Femur (tissue), 1 donor: ENCODE data around the gene KDM4B.

Experiments
- DNase-seq: peaks from one replicate; pipeline ENCODE4 v3.0.0-alpha.2; 2017

The KDM4B gene

DNA sequence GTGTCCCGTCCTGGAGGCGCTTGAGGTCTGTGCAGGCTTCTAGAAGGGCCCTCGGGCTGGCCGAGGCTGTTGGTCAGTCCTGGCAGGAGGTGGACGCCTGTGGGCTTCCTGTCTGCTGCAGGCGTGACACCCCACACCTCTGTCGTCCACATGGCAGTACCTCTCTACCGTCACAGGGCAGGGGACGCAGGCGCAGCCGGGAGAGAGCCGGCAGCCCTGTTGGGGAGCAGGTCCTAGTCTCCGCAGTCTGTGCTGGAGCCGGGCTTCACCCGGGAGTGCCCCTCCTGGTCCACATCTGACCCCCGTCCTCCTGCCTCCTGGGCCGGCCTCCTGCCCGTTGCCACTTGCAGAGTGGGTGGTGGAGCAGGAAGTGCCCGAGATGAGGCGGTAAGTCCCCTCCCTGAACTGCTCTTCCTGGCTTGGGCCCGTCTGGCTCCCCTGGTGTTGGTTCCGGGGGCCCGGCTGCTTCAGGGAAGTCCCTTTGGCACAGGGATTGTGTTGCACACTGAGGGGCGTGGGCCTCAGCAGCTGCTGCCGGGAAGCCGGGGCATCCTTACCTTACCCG is 106.0 kb downstream of the KDM4B start:
- no peak for DNase-seq

DNA sequence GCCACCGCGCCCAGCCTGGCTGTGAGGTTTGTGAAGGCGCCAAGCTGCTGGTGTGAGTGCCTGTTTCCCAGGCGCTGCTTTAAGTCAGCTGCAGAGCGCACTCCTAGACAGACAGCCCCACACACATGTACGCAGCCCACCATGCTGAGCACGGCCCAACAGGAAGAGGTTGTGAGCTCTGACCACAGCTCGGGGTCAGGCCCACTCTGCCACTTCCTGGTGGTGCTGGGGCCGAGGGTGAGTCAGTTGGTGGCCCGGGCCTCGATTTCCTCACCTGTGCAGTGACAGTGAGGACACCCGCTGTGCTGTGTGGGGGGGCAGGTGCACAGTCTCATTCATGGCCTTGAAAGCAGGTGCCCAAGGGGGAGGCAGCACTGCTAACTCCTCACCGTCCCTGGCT is 106.7 kb downstream of the KDM4B start:
- DNase-seq = no peak

DNA sequence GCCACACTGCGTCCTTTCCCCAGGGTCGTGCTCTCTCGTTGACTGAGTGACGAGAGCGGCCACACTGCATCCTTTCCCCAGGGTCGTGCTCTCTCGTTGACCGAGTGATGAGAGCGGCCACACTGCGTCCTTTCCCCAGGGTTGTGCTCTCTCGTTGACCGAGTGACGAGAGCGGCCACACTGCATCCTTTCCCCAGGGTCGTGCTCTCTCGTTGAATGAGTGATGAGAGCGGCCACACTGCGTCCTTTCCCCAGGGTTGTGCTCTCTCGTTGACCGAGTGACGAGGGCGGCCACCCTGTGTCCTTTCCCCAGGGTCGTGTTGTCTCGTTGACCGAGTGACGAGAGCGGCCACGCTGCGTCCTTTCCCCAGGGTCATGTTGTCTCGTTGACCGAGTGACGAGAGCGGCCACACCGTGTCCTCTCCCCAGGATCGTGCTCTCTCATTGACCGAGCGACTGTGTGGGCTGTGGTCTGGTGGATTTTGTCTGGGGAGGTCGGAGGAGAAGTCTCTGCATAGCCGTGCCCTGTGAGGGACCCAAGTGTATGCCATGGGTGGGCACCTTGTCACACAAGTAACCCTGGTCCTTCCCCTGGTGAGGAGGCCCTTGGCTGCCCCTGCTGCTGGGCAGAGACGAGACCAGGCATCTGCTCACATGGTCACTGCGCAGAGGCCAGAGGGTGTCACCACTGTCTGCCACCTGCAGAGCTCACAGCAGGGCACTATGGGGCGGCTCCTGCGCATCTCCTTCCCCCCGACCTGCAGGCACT is 107.7 kb downstream of the KDM4B start:
- DNase-seq = no peak

DNA sequence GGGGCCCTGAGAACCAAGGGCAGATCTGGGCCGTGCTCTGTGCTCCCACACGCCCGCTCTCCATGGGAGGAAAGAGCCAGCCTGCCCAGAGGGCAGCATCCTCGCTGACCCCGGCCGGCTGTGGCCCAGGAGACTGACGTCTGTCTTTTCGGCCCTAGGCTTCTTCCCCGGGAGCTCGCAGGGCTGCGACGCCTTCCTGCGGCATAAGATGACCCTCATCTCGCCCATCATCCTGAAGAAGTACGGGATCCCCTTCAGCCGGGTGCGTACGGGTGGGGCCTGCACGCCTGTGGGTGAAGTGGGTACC is 108.2 kb downstream of the KDM4B start:
- no peak for DNase-seq

DNA sequence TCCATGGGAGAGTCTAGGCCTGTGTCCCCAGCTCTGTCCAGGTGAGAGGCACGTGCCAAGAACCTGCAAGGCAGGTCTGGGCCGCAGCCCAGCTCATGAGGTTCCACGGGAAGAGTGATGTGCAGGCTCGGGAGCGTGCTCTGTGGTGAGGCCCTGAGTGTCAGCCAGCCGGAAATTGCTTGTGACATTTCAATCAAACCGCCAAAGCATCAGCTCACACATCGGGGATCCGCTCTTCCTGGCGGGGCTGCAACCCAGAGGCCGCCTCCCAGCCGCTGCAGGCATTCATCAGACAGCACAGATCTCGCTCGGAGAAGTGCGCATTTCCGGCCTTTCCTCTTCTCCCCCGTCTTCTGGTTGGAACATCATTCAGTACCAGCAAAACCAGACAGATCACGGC is 109.3 kb downstream of the KDM4B start:
- no peak for DNase-seq

DNA sequence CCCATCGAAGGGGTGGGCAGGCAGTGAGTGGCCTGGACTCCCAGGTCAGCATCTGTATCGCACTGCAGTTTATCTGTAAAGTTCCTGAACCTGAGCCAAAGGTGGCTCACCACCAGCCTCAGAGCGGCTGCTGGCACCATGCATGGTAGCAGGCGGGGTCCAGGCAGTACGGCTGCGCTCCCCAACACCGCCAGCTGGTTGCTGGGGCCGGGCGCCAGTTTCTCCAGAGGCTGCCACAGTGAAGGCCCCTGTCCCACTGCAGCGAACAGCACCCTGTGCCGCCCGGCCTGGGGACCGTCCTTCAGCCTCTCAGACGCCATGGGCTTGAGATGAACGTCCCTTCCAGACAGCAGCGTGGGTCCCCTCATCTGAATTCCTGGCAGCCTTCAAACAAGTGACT is 109.8 kb downstream of the KDM4B start:
- DNase-seq = no peak

DNA sequence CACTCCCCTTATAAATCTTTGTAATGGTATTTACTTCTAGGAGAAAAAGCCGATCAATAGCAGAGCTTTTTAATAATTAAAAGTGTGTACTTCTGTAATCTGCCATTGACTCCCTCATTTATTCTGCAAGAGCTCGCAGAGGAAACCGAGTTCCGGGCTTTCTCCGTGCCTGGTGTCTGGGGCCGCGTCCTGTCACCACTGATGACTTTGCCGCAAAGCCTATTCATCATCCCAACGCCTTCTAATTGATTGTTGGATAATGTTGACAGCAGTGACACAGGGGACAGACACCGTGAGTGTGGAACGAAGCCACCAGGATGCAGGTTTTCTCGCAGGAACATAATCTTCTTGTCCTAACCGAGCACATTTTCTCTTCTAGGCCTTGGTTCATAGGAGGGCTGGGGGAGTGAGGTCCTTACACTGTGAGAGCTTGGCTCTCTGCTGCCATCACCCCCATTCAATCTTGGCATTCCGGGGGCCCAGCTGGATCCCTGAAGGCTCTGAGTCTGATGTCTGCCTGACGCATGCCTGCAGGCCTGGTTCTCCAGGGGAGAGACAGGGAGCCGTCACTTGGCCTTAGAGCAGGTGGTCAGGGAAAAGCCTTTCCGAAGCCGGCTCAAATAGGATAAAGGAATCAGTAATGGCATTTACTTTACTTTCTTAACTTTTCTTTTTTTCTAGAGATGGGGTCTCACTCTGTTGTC is 110.3 kb downstream of the KDM4B start:
- DNase-seq = no peak

DNA sequence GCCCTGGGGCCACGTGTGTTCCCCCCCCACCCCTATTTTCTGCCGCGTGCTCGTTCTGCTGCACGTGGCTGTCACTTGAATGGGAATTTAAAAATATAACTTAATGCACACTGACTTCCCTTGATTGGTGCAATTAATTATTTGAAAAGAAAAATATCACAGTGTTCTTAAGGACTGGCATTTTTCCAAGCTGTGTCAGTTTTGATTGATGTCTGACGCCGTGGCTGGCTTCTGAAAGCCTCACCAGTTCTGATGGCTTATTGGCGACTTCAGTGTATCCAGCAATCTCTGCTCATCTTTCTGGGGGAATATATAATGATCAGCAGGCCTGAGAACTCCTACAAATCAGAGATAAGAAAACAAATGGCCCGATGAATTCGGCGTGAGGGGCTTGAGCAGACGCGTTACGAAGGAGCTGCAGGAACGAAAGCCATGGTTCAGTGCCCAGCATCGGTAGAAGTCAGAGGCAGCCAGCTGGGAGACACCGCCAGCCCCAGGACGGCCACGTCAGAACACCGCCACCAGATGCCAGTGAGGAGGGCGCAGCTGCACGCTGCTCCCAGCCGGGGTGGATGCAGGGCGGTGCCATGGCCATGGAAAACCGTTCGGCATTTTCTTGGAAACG is 111.2 kb downstream of the KDM4B start:
- DNase-seq = no peak

DNA sequence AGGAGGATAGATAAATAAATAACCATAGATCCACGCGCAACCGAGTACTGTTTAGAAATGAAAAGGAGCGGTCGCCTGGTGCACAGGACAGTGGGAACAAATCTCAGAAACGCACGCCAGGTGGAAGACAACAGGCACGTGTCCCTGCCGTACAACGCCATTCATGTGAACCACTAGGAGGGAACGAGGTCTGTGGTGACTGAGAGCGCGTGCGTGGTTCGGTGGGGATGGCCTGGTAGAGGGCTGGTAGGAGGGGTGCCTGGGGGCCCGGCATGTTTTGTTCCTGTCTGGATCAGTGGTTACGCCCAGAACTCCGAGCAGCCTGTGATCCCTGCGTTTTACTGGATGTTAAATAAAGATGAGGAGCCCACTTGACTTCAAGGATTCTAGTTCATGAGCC is 111.9 kb downstream of the KDM4B start:
- no peak for DNase-seq

DNA sequence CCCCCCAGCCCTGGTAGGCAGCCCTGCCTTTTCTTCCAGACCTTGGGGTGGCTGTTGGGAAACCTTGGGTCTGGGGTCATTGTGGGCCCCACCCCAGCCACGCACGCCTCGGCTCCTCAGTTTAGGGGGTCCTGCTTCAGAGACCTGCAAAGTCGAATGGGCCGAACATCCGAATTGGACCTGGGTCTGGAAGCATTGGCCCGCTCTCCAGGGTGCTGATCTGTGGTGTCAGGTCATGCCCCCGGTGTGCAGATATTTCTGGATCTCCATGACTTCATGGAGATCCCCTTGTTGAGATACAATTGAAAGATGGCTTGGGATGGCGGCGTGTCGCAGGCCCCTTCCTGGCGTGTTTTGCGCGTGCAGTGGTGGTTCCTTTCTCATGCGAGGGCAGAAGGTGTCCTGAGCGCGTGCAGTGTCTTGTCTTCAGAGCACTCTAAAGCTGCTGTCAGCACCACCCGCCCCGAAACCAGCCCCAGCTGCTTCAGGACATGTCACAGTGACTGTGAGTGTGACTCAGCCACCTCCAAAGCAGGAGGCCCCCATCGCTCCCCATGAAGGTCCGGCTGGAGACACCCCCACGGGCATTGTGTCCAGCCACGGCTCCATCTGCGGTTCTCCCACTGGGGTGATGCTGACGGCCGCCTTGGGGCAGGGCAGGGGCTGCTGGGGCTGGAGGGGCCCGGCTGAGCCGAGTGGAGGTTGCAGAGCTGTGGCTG is 112.7 kb downstream of the KDM4B start:
- DNase-seq = no peak

DNA sequence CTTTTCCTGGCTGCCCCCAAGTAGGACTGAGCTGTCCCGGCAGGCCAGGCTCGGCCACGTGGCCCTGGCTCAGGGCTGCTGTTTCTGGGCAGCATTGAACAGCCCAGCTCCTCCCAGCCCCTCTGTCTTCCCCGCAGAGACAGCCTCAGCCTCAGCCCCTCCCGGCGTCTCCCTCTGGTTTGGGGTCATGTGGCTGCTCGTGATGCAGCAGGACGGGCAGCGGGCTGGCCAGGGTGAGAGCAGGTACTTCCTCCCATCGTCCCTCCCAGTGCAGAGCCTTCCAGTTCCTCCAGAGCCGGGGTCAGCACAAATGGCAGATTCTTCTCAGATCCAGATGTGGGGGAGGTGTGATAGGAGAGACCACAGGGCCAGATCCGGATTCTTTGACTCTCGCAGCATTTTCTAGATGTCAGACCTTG is 114.6 kb downstream of the KDM4B start:
- DNase-seq = peak; percentile 65

DNA sequence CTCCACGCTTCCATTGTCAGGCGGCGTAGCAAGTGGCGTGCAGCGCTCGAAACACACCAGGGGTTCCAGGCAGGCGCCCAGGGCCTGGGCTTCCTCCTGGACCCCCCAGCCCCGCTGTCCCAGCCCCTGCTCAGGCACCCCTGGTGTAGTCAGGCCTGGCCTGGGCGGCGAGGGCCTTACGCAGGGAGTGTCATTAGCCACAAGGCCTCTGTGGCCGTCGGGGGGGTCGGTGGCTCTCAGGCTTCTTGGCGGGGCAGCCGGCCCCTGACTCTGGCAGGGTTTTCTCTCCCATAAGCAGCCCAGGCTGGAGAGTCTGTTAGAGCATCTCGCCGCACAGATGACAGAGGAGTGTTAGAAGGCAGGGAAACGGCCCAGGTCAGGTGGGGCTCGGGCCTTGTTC is 116.7 kb downstream of the KDM4B start:
- DNase-seq = no peak

DNA sequence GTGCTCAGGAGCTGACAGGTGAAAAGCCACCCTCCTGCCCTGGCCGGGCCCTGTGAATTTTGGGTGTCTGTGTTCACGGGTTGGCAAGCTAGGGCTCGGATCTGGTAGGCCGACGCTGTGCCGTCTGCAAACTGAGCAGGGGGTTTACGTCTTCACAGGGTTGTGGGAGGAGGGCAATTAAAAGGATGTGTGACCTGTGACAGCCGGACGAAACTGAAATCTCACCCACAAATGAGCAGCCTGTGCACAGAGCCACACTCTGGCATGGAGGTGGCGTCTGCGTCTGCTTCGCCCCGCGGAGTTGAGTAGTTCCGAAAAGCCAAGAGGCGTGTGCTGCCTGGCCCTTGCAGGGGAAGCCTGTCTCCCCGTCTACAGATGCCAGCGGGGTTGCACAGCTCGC is 117.3 kb downstream of the KDM4B start:
- DNase-seq = no peak

DNA sequence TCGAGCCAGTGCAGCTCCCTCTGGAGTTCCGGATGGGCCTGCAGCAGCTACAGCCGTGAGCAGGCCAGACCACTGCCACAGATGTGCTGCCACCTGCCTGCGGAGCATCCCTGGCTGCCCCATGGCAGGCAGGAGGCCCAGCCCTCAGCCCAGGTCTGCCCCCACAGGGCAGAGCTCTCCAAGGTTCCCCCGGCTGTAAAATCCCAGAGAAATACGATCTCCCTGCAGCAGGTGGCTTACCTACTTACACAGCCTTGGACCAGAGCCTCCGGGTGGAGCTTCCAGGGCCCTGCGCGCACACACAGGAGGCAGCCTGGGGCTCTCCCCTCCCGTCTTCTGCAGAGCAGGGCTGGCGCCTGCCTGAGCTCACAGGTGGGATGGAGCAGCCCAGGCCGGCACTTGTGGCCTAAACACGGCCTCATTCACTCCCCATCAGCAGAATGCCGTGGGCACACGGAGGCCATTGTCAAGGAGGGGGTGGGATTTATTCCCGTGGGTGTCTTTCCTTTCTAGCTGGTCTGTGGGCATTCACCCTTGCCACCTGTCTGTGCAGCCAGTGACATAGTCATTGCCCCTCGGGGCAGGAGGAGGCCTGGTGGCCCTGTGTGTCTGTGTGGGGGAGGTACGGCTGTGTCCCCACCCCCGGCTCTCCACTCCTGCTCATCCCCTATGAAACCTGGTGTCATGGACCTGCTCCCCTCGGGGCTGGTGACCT is 118.0 kb downstream of the KDM4B start:
- DNase-seq = no peak

DNA sequence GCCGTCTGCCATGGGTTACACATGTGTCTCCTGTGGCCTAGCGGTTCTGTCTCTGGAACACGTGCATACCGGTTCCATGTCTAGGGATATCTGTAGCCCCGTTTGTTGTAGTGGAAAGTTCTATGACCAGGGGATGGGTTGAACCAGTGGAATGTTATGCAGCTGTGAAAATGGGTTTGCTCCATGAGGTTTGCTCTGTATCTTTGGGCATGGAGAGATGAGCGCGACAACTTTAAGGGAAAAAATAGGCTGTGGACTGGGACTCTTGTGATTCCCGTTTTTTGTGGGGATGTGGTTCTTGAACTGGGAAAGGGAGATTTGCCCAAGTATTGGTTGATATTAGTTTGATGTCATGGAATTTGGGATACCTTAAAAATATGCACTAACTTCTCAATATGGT is 120.4 kb downstream of the KDM4B start:
- DNase-seq = no peak

DNA sequence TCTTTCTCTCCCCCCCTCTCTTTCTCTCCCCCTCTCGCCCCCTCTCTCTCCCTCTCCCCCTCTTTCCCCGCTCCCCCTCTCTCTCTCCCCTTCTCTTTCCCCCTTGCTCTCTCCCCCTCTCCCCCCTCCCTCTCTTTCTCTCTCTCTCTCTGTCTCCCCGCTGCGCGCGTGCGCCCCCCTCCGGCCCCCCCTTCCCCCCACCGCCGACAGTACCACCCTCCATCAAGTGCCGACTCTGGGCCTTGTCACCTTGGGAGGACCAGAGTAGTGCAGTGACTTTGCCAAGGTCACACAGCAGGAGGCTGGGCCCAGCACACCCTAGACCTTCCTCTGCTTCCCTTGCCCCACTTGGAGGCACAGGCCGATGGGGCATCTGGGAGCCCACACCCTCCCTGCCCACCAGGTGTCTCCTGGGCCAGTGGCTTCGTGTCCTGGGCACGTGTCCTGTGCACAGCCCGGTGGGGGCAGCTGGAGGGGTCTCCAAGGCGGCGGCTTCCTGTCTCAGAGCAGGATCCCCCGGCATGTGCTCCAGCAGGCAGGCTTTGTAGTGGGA is 121.6 kb downstream of the KDM4B start:
- DNase-seq = no peak

DNA sequence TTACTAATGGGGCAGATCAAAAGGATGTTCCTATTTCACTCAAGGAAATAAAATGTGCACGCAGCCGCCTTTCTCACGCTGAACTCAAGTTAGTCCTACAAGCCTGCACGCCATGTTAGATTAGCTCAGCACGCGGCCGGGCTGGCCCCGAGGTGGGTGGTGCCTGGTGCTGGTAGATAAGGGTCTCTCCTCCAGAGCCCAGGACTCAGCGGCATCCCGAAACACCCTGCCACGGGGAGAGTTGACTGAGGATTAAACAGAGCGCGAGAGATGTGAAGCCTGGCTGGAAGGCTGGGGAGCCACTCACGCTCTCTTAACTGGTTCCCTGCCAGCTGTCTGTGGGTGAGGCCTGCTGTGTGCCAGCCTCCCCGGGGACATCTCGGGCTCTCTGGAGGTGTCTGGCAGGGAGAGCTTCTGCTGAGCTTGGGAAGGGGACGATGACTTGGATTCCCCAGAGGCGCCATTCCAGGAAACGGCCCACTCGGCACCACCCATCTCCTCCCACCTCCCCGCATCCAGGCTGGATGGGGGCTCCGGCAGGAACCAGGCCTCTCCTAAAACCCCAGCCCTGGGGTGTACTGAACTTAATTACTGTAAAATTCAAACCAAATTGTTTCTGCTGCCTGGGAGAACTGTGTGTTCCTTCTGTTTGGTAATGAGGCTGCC is 122.2 kb downstream of the KDM4B start:
- DNase-seq = peak; percentile 55

DNA sequence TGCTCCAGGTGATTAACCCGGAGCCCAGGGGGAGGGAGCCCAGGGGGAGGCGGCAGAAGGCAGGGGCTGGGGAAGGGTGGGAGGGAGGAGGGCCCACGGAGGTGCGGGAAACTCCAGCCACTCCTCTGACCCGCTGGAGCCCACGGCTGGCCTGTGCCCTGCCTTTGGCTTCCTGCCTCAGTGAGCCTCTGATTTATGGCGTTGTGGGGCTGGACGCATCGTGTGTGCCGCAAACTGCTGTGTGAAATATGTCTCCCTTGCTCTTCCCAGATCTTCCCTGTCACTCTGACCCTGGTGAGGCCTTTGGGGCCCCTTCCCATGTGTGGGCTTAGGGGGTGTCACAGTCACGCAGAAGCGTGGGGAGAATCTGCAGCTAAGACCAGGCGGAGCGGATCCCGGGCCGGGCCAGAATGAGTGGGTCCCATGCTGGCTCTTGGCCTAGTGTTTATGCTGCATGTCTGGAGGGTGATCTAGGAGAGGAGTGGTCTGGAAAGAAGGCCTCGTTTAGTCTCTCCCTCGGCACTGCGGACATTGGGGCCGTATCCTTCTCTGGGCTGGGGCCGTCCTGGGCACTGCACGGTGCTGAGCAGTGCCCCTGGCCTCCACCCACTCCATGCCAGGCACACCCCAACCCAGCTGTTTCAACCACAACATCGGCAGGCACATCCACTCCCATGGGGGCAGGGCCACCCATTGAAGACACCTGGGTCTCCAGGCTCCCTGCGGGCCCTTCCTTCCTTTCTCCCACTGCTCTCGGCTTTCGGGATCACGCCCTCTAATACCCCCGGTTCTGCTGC is 123.0 kb downstream of the KDM4B start:
- no peak for DNase-seq

DNA sequence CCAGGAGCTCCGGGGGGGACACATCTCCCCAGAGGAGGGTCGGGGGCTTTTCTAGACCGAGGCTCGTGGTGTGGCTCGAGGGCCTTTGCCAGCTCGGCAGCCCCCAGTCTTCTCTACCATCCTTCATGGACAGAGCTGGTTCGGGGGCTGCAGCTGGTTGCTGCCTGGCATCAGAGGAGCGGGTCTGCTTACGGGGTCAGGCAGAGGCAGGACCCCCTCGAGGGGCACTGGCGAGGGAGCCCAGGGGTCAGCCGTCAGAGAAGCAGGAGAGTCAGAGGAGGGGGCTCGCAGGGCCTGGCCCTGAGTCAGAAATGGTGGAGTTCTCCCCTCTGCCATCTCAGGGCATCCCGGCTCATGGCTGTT is 123.5 kb downstream of the KDM4B start:
- no peak for DNase-seq

DNA sequence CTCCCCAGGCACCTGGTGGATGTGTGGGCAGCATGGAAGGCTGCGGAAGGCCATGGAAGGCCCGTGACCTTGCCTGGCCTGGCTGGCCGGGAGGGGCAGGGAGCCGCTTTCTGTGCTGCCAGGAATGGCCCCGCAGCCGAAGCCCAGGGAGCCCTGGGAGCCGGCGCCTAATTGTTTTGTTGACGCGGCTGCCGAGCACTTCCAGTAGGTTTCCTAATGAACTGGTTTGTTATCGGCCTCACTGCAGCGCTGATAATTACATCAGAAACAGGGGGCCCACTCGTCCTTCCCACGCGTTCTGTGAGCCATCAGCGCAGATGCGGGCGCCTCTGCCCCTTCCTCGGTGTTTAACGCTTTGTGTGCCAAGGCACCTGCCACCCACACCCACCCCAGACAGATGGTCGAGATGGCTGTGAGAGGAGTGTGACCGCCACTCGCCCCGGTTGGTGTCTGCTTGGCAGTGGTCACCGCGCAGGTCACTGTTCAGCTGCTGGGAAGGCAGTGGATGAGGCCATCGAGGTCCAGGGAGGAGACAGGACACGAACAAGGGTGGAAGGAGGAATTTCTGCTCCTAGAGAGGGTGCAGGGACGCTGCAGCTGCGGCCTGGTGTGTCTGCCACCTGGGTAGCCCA is 124.5 kb downstream of the KDM4B start:
- DNase-seq = no peak
